Endothelial cell of umbilical vein (primary cell): ENCODE results near the gene DAB1. TPM values are rescaled to one million over a fixed set of nuclear protein-coding genes. Genes with fewer than 3 reads are reported as not detected.

Experiments used
- BruUV-seq: library from RNA; stranded (reverse); fragments of 400-500 nt; replicated peaks from 2 replicates; lab custom pipeline; 2021; lab: Mats Ljungman, UMichigan
- CTCF ChIA-PET: fragments of 300-600, 350-600 bp; sonication (Branson Sonifier 250); formaldehyde crosslinking; loops from one replicate; lab custom pipeline; 2021; ENCODE audit warnings: antibody characterized with exemption, inconsistent platforms; lab: Charles Lee
- POLR2A ChIA-PET: fragments of 300-600, 350-600 bp; sonication (Branson Sonifier 250); formaldehyde crosslinking; loops from one replicate; lab custom pipeline; 2021; ENCODE audit warnings: antibody characterized with exemption, inconsistent platforms; lab: Charles Lee
- DNase-seq: peaks from one replicate; pipeline ENCODE4 v3.0.0-alpha.2; 2011; ENCODE audit warnings: low read depth, low spot score
- FAIRE-seq: peaks from 2 replicates; lab custom pipeline; 2011; peaks lifted over from hg19 to GRCh38; lab: Jason Lieb, UNC
- H2AFZ ChIP-seq: 2 replicates; pipeline ENCODE4 v1.6.0; 2012; ENCODE audit warnings: low read depth, low read length, control low read depth, inconsistent platforms
- H3K27ac ChIP-seq: 2 replicates; pipeline ENCODE4 v1.5.1; 2011; ENCODE audit warnings: low read depth, mild to moderate bottlenecking, control low read depth, low read length, moderate library complexity; ENCODE audit not compliant: insufficient read depth
- H3K27me3 ChIP-seq, 2 experiments: 2 replicates each; pipeline versions ENCODE4 v1.6.0 to v1.6.1; 2011; ENCODE audit warnings: low read length in 2 of 2, mixed read lengths in 1 of 2; ENCODE audit not compliant: control insufficient read depth in 2 of 2, insufficient read depth in 2 of 2
- H3K36me3 ChIP-seq, 2 experiments: 2 replicates in 1 of 2; 3 replicates in 1 of 2; pipeline ENCODE4 v1.5.1; 2011; ENCODE audit warnings: low read length in 2 of 2, mild to moderate bottlenecking in 1 of 2, moderate library complexity in 1 of 2; ENCODE audit not compliant: control insufficient read depth in 2 of 2, insufficient read depth in 2 of 2; ENCODE audit errors: extremely low read depth in 1 of 2
- H3K4me1 ChIP-seq: 3 replicates; pipeline ENCODE4 v1.5.1; 2011; ENCODE audit warnings: mild to moderate bottlenecking, low read length; ENCODE audit not compliant: control insufficient read depth, insufficient read depth; ENCODE audit errors: extremely low read depth
- H3K4me2 ChIP-seq: 2 replicates; pipeline ENCODE4 v1.6.1; 2011; ENCODE audit warnings: low read length, control low read depth, mixed read lengths; ENCODE audit not compliant: insufficient read depth
- H3K4me3 ChIP-seq, 3 experiments: fragments of 200-600 bp in 1 of 3; sonication (generic), shearing (Covaris generic) in 1 of 3; replicated peaks in 1 of 3; 2 replicates each; pipeline ENCODE4 v1.5.1; 2011 to 2016; ENCODE audit warnings: control low read depth in 3 of 3, low read length in 3 of 3, mild to moderate bottlenecking in 2 of 3, inconsistent platforms in 1 of 3, low read depth in 1 of 3, moderate library complexity in 1 of 3; ENCODE audit not compliant: insufficient read depth in 1 of 3
- H3K79me2 ChIP-seq: 2 replicates; pipeline ENCODE4 v1.6.0; 2012; ENCODE audit warnings: low read length, inconsistent platforms; ENCODE audit not compliant: control insufficient read depth, insufficient read depth
- H3K9ac ChIP-seq: replicated peaks from 2 replicates; pipeline ENCODE3; 2011; ENCODE audit warnings: low read length, control low read depth; ENCODE audit not compliant: insufficient read depth; ENCODE audit errors: extremely low read depth
- H3K9me1 ChIP-seq: replicated peaks from 3 replicates; pipeline ENCODE4 v1.6.0; 2011; ENCODE audit warnings: mild to moderate bottlenecking, low read length; ENCODE audit not compliant: control insufficient read depth, insufficient read depth; ENCODE audit errors: extremely low read depth
- H3K9me3 ChIP-seq: replicated peaks from 2 replicates; pipeline ENCODE4 v1.5.1; 2012; ENCODE audit warnings: low read length, inconsistent platforms; ENCODE audit not compliant: control insufficient read depth, insufficient read depth
- H4K20me1 ChIP-seq: replicated peaks from 2 replicates; pipeline ENCODE3; 2011; ENCODE audit warnings: mild to moderate bottlenecking, low read length; ENCODE audit not compliant: control insufficient read depth, insufficient read depth; ENCODE audit errors: extremely low read depth
- EZH2 ChIP-seq: IDR thresholded peaks from 2 replicates; pipeline ENCODE4 v1.6.1; 2012; ENCODE audit warnings: borderline replicate concordance, low read depth, mild to moderate bottlenecking, moderate library complexity, low read length, inconsistent platforms; ENCODE audit not compliant: severe bottlenecking
- FOS ChIP-seq: IDR thresholded peaks from 2 replicates; pipeline ENCODE4 v1.6.1; 2011; ENCODE audit warnings: mild to moderate bottlenecking, low read length, moderate library complexity, borderline replicate concordance; ENCODE audit not compliant: insufficient read depth
- GATA2 ChIP-seq: IDR thresholded peaks from 2 replicates; pipeline ENCODE4 v1.7.0; 2011; ENCODE audit warnings: low read depth, mild to moderate bottlenecking, moderate library complexity, mixed read lengths, low read length; ENCODE audit not compliant: insufficient read length, insufficient read depth
- JUN ChIP-seq: IDR thresholded peaks from 2 replicates; pipeline ENCODE4 v1.6.1; 2011; ENCODE audit warnings: borderline replicate concordance, low read depth; ENCODE audit not compliant: insufficient read length, insufficient read depth
- MYC ChIP-seq: IDR thresholded peaks from one replicate; pipeline ENCODE4 v1.6.1; 2011; ENCODE audit warnings: mild to moderate bottlenecking, low read depth, low read length
- POLR2A ChIP-seq: IDR thresholded peaks from 2 replicates; pipeline ENCODE4 v1.6.1; 2012; ENCODE audit warnings: low read depth, mild to moderate bottlenecking, control low read depth, low read length
- POLR2AphosphoS5 ChIP-seq: IDR thresholded peaks from 2 replicates; pipeline ENCODE4 v1.6.1; 2012; ENCODE audit warnings: low read depth, mild to moderate bottlenecking, control low read depth, low read length, moderate library complexity; ENCODE audit not compliant: insufficient read depth
- dilution Hi-C: fragments of 300-500 bp; cut with MboI; formaldehyde crosslinking; loops from one replicate; pipeline ENCODE4 v1.15.0; 2019; ENCODE audit warnings: low sequenced_read_pairs; ENCODE audit not compliant: extremely low pct_ligation_motif_present
- intact Hi-C: fragments of 100-400 bp; cut with micrococcal nuclease; formaldehyde crosslinking; loops from one replicate; pipeline ENCODE4 v1.10.0; 2022
- polyA plus RNA-seq, 4 experiments: library from polyadenylated mRNA; depleted of rRNA in 3 of 4; stranded (reverse) in 3 of 4; unstranded in 1 of 4; fragments of >200 nt; gene quantifications; 2 replicates each; pipeline versions ENCODE4 v1.2.1 to v1.2.3, GENCODE V29; 2011 to 2012; ENCODE audit warnings: missing spikeins in 1 of 4
- total RNA-seq: library from RNA; stranded (reverse); gene quantifications from 2 replicates; pipeline ENCODE4 v1.2.3, GENCODE V29; 2021
- TF ChIP-seq, protein P1 (sequence below), 2 donors: IDR thresholded peaks; 1 replicate in 1 of 2; 2 replicates in 1 of 2; pipeline ENCODE4 v1.5.1; 2011; ENCODE audit warnings: low read length in 2 of 2, mild to moderate bottlenecking in 2 of 2, moderate library complexity in 2 of 2, control low read depth in 1 of 2, inconsistent platforms in 1 of 2, low read depth in 1 of 2; ENCODE audit not compliant: insufficient read depth in 1 of 2; ENCODE audit errors: extremely low read depth in 1 of 2
- TF ChIP-seq, protein P2 (sequence below): IDR thresholded peaks from 2 replicates; pipeline ENCODE4 v1.6.1; 2011; ENCODE audit not compliant: insufficient read depth, insufficient read length

Gene DAB1
- total and polyA plus RNA-seq, 2 donors (not counting 3 experiments of a cell fraction or from before 2014, with no cell fraction given), result not detected

DNA sequence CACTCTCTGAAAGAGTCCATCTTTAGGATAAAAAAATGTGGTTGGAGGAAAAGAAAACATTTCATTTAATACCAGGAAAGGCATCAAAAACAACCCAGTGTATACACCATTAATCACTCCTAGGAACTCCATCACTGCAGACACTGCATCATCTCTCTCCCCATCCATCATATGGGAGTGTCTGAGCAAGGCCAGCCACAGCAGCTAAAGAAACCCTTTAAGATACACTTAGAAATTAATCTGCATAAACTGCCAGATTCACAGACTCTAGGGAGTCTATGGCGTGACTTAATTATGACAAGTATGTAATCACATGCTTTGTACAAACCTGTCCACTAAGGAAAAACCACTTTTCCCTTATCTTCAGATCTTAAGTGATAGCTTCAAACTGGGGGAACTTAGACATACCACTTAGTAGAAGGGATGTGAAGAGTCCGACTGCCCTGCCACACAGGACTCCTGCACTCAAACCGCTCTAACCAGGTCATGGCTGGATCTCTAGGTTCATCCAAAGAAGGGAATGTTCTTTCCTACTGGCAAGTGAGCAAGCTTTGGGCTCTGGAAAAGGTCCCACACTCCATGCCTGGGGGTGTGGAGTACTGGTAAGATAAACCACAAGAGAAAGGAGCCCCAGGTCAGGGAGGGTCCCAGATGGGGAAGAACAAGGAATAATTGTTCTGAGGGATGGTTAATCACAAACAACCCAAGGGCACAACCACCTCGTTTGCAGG is 397.1 kb downstream of the DAB1 start:
- ChIA-PET CTCF (no interaction called here), POLR2A (no interaction called here)
- no peak overlapping the region for H3K9ac ChIP-seq
- H3K4me2 ChIP-seq, result no peak overlapping the region
- intact Hi-C loops, result no loop called here
- no peaks in the 10 kb centered on the region for H3K9me1 ChIP-seq
- no peak overlapping the region for H3K4me3 ChIP-seq
- H3K79me2 ChIP-seq, result no peaks in the 10 kb centered on the region
- BruUV-seq, result no TSS peak
- no peaks in the 10 kb centered on the region for H3K9me3 ChIP-seq
- no peak overlapping the region for H2AFZ ChIP-seq
- dilution Hi-C loops, result no loop called here
- no peaks in the 10 kb centered on the region for H4K20me1 ChIP-seq
- FAIRE-seq (no peak), DNase-seq (no peak)
- TF ChIP-seq JUN (no peak), GATA2 (no peak), EZH2 (no peak), POLR2AphosphoS5 (no peak), POLR2A (no peak), FOS (no peak), MYC (no peak)
- TF ChIP-seq, protein P1, sequence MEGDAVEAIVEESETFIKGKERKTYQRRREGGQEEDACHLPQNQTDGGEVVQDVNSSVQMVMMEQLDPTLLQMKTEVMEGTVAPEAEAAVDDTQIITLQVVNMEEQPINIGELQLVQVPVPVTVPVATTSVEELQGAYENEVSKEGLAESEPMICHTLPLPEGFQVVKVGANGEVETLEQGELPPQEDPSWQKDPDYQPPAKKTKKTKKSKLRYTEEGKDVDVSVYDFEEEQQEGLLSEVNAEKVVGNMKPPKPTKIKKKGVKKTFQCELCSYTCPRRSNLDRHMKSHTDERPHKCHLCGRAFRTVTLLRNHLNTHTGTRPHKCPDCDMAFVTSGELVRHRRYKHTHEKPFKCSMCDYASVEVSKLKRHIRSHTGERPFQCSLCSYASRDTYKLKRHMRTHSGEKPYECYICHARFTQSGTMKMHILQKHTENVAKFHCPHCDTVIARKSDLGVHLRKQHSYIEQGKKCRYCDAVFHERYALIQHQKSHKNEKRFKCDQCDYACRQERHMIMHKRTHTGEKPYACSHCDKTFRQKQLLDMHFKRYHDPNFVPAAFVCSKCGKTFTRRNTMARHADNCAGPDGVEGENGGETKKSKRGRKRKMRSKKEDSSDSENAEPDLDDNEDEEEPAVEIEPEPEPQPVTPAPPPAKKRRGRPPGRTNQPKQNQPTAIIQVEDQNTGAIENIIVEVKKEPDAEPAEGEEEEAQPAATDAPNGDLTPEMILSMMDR (IDR thresholded peaks at IDR 0.05; ENCODE audit: extremely low read depth in 1 of 2, insufficient read depth in 1 of 2, low read depth in 1 of 2, low read length in 2 of 2), result no peak
- TF ChIP-seq, protein P2, sequence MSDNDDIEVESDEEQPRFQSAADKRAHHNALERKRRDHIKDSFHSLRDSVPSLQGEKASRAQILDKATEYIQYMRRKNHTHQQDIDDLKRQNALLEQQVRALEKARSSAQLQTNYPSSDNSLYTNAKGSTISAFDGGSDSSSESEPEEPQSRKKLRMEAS, result no peak
- no peak overlapping the region for H3K27ac ChIP-seq
- no peaks in the 10 kb centered on the region for H3K4me1 ChIP-seq
- no peaks in the 10 kb centered on the region for H3K36me3 ChIP-seq
- no peaks in the 10 kb centered on the region for H3K27me3 ChIP-seq
